NCI-H1694 (cell line): ENCODE results near the gene FOXL1.
"Not testable (repeated sequence)": the region's sequence is repeated elsewhere in the genome, so short reads cannot be mapped to it uniquely, and the experiment has no call there.

Experiments used
- DNase-seq: peaks from one replicate; lab custom pipeline; 2025; lab: John Stamatoyannopoulos, UW

Gene FOXL1

DNA sequence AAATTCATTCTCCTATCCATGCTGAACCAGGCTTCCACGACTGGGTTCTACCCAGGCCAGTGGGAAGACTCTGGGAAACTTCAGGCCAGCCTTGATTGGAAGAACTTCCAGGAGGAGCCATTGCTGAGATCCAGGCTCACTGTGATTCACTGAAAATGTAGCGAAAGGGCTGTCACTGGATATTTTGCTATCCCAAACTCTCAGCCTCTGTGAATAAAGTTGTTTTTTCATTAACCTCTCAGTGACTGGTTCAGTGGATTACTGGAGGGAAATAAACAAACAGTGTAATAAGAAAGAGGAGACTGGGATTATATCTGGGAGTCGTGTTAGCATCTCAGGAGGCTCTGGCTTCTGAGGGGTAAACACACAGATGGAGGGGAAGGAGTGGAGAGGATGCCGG lies 3.1 kb downstream of the FOXL1 start:
- DNase-seq: no peak

DNA sequence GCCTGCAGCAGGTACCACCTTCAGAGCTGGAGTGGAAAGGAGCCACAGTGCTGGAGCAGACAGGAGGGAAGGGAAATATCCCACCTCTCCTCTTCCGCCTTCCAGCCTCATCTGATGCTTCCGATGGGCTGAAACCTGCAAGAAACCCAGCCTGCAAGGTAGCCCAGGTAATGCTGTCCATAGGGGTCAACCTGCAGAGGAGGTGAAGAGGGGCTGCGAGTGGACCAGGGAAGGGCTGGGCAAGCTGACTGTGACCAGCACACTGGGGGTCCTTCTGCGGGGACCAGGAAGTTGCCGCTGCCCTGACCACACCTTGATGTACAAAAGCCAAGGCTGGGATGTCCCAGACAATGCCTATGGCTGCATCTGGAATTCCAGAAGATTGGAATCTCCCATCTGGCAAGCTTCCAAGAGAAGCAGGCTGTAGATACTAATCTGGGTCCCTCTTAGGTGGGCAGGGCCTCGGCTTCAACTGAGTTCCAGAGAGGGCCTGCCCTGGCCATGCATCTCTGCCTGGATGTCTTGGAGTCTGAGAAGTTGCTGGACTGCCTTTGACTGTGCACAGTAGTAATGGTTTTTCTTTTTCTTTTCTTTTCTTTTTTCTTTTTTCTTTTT lies 5.8 kb downstream of the FOXL1 start:
- DNase-seq: no peak

DNA sequence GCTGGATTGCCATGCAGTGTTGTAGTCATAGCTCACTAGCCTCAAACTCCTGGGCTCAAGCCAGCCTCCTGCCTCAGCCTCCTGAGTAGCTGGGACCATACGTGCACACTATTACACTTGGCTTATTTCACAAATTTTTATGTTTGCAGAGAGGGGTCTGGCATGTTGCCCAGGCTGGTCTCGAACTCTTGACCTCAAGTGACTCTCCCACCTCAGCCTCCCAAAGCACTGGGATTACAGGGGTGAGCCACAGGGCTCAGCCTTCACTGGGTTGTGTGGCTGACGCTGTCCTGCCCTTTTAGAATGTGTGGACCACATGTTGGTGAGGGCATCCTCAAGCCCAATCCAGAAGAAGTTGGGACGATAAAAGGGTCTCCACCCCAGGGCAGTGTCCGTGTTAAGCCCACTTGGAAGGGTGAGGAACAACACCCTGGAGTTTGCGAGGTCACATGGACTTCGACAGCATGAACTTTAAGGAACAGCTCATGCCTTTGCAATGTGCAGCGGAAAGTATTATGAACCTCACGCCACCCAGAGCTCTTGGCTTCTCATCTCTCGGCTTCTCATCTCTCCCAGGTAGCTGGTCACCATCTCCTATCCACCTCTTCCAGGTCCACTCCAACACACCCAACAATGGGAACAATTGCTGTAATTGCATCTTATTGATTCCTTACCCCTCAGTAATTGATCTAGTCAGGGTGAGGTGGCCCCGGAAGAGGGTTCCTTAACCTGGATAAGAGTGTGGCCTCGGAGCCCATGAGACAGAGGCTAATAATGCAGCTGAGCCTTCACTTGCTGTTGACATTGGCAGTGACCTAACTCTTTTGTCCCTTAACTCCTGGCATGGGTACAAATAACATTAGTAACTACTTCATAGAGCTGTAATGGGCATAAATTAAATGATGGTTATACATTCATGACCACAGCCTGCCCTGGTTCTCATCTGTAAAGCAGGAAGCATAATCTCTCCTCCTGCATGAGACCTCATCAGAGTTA lies 6.7 kb downstream of the FOXL1 start:
- DNase-seq: no peak

DNA sequence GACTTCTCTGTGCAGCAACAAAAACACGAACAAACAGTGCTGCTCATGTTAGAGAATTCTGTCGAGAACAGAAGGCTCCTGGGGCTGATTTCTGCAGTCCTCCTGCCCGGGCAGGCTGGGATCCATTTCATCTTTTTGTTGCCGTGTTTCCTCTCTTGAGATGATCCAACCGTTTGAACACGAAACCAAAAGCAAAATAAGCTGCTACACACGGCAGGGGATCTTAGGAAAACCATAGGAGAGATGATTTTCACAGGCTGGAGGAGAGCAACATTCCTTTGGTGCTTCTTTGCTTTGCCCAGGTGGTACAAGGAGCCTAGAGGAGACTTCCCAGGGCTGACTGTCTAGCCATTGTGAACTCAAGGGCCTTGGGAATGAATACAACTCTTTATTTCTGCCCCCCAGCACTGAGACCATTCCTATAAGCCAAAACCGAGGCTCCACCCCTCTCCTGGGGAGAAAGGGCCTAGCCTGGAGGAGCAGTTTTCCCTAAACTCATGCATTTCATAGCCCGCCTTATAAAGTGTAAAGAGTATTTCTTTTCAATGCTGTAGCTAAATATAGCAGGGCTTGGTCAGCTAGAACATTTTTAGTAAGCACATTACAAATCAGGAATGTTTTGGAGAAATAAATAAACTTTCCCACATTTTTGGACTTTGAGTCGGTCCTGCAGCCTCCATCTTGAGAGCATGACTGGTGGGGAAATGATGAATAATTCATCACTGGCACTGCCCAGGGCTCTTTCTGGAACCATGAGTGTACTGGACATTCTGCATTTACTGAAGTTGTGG lies 7.7 kb downstream of the FOXL1 start:
- no peak for DNase-seq

DNA sequence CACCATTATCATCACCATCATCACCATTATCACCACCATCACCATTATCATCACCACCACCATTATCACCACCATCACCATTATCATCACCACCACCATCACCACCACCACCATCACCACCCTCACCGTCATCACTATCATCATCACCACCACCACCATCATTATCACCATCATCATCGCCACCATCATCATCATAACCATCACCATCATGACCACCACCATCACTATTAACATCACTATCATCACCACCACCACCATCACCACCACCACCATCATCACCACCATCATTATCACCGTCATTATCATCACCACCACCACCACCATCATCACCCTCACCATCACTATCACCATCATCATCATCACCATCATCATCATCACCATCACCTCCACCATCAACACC lies 9.1 kb downstream of the FOXL1 start:
- DNase-seq: no peak

DNA sequence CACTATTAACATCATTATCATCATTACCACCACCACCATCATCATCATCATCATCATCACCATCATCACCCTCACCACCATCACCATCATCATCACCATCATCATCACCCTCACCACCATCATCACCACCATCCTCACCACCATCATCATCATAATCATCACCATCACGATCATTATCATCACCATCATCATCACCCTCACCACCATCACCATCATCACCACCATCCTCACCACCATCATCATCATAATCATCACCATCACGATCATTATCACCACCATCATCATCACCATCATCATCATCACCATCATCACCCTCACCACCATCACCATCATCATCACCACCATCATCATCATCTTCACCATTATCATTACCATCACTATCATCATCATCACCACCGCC lies 9.6 kb downstream of the FOXL1 start:
- not testable (repeated sequence) for DNase-seq

DNA sequence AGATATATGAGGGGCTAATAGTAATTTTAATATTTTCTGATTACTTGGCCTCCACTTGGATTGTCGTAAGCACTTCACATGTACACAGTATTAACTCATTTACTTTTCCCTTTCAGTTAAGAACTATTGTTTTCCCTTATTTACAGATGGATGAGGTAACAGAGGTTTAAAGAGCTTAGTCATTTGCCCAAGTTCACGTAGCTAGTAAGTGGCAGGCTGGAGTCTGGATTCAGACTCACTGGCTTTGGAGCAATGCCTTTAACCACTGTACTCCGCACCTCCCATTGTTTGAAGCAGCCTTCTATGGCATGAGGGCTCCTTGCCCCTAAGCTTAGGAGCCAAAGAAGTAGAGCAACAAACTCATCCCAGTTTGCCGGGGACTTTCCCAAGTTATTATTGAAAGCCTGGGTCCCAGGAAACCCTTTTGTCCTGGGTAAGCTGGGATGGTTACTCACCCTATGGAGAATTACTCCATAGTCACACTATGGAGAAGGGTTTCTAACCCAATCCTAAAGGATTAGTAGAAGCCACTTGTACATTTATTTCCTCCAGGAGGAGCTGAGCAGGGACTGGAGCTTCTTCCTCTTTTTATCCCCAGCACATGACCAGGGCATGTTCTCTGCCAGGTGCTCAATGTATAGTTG lies 12.3 kb downstream of the FOXL1 start:
- no peak for DNase-seq

DNA sequence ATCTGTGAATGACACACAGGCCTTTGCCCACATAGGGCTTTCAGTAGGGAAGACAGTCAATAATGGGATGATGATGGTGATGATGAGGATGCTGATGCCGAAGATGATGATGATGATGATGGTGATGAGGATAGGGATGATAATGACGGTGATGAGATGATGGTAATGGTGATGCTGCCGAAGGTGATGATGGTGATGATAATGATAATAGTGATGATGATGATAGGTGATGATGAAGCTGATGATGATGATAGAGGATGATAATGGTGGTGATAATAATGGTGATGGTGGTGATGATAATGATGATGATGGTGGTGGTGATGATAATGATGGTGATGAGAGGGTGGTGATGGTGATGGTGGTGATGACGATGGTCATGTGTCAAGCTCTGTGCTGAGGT lies 12.9 kb downstream of the FOXL1 start:
- no peak for DNase-seq

DNA sequence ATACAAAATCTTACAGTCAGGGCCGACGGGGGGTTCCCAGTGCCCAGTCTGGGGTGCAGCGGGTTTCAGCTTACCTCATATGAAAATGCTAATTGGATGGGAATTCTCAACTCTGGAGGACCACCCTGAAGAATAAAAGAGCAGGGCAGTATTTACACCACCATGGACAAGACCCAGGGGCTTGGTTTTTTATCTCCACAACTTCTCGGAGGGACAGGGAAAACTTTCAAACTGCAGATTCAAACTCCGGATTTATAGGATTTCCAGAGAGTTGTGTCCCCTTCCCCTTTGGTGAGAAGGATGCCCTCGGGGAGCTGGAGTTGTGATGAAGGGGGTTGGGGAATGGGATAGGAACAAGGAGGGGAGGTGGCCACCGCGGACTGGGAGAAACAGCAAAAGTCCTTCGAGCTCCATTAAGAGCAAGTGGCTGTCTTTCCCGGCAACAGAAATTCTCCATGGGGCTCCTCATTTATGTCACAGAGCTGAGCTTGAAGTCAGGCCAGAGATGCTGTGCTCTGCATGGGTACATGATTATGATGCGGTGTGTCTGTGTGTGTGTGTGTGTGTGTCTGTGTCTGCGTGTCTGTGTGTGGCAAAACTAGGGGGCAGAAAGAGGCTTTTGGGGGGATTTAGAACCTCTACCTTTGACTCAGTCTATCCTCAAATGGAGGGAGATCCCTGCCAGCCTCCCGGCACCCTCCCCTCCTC lies 15.7 kb downstream of the FOXL1 start:
- DNase-seq: no peak

DNA sequence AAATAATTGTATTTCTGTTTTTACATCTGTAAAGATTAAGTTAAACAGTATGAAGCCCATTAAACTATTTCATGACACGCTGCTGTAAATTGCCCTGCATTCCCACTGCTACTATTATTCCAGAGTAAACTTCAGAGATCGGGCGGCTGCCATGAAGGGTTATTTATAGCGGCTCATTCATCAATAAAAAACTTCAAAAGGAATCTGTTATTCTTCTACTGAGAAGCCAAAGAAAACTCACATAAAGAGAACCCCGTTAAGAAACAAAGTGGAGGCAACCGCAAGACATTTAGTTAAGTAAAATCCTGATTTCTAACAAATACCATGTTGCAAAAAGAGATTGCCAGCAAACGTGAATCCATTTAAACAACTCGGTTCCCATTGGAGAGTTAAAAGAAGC lies 16.4 kb downstream of the FOXL1 start:
- no peak for DNase-seq

DNA sequence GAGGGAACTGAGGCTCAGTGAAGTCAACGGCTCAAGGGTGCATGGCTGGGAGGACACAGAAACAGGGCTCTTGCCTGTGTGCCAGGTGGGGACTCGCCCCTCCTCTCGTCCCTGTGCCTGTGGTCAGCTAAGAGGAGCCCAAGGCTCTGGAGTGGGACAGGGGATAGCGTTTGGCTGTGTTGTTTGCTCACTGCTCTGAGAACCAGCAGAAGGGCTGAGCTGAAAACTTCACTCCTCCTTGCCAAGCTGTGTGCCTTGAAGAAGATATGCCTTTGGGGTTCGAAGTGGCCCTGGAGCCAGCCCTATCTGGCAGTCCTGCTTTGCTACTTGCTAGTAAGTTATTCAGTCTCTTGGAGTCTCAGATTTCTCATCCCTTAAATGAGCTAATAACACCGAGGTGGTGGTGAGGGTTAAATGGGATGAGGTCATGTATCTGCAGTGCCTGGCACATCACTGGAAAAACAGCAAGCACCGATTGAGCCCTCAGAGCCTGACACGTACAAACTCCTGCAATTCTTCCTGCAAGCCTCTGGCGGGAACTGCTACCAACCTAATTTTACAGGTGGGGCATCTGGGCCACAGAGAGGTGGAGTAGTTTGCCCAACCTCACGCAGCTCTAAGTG lies 17.7 kb downstream of the FOXL1 start:
- DNase-seq: no peak

DNA sequence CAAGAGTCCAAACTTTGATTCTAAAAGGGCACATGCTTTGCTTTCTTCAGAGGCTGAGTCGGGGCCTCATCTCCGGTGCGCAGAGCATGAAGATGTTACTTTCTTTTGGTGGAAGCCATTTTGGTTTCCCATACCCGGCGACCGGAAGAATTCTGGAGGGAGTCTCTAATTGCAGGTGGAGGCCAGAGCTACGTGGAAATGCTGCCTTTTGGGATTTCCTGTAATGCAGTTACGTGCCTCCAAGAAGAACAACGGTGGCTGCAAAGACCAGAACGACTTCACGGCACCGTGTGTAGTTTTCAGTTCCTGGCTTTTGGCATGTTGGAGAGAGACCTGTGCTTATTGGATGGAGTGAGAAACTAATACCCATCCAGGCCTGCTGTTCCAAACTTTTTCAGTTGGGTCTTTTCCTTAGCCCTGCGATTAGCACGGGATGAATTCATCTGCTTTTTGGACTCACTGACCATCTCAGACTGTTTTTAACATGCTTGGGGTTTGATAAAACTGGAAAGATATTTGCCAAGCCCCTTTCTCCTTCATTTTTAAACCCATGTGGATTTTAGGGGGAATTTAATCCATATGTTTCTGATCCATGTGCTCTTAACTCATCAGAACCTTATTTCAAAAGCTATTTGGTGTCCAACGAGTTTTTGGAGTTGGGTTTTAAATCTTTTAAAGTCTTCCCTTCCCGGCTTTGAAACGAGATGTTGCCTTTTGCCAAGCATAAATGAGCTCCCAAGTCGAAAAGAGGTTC lies 19.0 kb downstream of the FOXL1 start:
- no peak for DNase-seq

DNA sequence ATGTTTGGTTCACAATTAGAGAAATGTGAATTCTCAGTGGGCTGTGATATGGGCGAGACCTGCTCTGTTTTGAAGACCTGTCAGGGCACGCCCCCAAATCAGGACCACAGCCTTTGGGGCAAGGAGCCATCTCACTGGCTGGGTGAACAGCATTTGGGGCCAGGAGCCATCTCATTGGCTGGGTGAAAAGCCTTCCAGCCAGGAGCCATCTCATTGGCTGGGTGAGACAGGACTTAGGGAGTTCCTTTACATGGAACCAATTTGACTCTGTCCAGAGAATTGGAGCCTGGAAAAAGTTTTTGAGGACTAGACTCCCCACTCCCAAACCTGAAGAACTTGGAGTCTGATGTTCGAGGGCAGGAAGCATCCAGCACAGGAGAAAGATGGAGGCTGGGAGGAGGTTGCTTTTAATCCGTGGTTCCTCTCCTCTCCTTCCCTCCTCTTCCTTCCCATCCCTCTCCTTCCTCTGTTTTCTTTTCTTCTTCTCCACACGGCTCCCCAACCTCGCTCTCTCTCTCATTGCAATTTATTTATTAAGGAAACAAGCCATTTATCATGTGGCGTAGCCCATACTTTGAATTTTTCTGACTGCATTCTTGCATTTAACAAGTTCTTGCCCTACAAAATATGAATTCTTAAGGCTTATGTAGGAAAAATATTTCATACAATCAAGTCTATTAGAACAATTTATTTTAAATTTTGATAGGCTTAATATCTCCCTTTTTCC lies 19.7 kb downstream of the FOXL1 start:
- no peak for DNase-seq

DNA sequence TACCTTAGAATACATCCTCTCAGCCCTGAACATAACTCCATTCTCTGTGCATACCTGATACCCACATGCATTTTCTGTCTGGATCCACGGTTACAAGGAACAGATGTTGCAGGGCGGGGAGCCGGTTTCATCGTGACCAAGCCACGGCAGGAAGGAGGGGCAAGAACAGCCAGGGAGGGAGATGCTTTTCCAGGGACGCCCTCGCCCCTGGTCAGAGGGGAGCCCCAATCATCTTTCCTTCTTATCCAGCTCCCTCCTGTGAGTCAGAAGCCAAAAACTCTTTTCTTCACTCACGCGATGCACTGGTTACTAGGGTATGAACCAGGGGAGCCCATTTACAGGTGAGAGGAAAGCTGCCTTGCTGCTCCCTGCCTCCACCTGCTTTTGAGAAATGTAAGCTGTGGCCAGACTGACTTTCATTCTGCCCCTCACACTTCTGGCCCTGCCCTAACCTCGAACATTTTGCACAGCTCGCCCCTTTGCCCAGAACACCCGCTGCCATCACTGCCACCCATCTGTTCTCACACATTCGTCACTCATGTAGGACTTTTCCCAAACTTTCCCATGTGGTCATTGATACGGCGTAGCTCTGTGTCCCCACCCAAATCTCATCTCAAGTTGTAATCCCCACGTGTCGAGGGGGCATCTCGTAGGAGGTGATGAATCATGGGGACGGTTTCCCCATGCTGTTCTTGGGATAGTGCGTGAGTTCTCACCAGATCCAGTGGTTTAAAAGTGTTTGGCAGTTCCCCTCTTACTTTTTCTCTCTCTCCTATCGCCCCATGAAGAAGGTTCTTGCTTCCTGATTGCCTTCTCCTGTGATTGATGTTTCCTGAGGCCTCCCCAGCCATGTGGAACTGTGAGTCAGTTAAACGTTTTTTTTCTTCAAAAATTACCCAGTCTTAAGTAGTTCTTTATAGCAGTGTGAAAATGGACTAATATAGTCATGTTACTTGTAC lies 20.5 kb downstream of the FOXL1 start:
- no peak for DNase-seq

DNA sequence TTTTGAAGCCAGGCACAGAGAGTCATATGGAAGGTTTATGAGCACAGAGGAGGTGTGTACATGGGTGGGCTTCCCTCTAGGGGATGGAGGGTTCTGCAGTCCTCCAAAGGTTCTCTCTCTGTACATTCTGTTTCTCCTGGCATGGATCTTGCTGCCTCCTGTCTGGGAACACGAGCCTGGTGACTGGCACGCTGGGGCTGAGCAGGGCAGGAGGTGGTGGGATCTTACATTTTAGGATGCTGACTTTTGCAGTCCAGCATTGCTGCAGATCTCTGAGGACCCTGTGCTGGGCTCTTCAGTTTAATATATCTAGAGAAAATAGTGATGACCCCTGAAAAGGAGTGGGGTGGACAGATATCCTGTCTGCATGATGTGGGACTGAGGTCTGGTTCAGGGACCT lies 23.0 kb downstream of the FOXL1 start:
- DNase-seq: no peak

DNA sequence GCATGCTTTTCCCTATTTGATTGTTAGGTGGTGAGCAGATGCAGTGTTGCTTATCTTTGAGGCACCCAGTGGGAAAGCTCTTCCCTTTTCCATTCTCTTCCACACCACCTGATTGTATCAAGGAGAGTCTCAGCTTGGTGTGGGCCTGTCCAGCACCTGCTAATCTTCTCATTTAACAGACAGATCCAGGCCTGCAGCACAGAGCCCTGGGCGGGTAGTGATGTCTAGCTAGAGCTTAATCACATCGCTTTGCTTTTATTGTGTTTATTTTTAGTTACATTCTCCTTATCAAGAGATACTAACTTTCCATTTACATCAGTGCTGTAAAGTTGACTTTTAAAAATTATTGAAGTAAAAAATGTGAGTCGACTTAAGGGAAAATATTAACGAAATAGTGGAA lies 24.2 kb downstream of the FOXL1 start:
- no peak for DNase-seq

DNA sequence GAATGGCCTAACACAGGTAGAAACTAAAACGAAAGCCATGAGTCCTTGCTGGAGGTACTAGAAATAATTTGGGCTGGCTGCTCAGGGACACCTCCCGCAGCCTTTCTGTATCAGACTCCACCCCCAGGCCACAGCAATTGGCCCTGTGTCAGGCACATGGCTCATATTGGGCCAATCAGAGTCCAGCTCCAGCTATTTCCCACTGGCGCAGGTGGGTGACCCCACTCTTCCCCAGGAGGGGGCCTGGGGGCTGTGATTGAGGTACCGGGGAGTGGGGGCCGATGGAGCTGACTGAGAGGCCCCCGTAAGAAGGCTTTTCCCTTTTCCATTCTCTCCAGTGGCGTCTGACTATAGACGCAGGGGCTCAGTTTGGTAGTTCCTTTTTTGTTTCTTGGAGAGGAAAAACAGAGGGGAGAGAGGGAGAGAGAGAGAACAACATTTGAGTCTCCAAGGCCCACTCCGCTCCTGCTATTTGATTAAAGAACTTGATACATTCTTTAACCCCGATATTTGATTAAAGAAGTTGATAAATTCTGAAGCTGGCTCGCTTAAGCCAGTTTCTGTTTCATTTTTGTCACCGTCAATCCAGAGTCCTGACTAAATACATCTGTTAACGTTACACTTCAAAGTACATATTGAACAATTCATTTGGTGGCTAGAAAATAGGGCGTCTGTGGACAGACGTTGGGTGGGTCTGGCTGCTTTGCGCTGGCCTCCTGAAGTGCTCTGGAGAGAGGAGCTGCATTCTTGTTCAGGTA lies 26.3 kb downstream of the FOXL1 start:
- no peak for DNase-seq

DNA sequence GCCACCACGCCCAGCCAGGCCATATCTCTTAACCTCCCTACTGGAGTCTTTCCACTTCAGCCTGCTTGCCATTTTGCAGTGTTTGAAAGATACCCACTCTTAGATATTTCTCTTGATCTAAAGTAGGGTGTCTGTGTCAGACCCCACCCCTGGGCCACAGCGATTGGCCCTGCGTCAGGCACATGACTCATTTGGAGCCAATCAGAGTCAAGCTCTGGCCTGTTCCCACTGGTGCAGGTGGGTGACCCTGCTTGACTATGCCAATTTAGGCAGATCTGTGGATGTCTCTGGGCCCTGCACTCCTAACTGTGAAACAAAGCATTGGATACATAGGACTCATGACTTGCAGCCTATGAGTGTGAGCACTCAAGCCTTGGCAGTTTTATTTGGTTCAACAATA lies 27.6 kb downstream of the FOXL1 start:
- DNase-seq: no peak
